Smooth muscle cell (in vitro differentiated cells): Measurements from ENCODE around the gene F12. TPM values are rescaled to one million over a fixed set of nuclear protein-coding genes. Genes with fewer than 3 reads are reported as not detected.

ENCODE experiments used
- DNase-seq: peaks from one replicate; lab custom pipeline; 2025; ENCODE audit not compliant: unreplicated experiment; lab: John Stamatoyannopoulos, UW
- H2AFZ ChIP-seq: fragments of 200-600 bp; sonication (generic); 2 replicates; pipeline ENCODE4 v1.6.0; 2016; ENCODE audit warnings: antibody characterized with exemption, low read depth, mild to moderate bottlenecking
- H3F3A ChIP-seq: fragments of 200-600 bp; sonication (generic); 2 replicates; pipeline ENCODE4 v1.6.0; 2017; ENCODE audit warnings: antibody characterized with exemption, low read depth
- H3K27ac ChIP-seq: fragments of 200-600 bp; sonication (generic); 2 replicates; pipeline ENCODE4 v1.5.1; 2016; ENCODE audit warnings: low read depth, mild to moderate bottlenecking
- H3K27me3 ChIP-seq: fragments of 200-600 bp; sonication (generic); 2 replicates; pipeline ENCODE4 v1.6.1; 2016; ENCODE audit warnings: low read depth, mild to moderate bottlenecking
- H3K36me3 ChIP-seq: fragments of 200-600 bp; sonication (generic); 2 replicates; pipeline ENCODE4 v1.5.1; 2016; ENCODE audit warnings: low read depth
- H3K4me1 ChIP-seq: fragments of 200-600 bp; sonication (generic); 2 replicates; pipeline ENCODE4 v1.5.1; 2016; ENCODE audit warnings: low read depth
- H3K4me2 ChIP-seq: fragments of 200-600 bp; sonication (generic); 2 replicates; pipeline ENCODE4 v1.6.0; 2016; ENCODE audit warnings: mild to moderate bottlenecking
- H3K4me3 ChIP-seq: fragments of 200-600 bp; sonication (generic); 2 replicates; pipeline ENCODE4 v1.5.1; 2016; ENCODE audit warnings: mild to moderate bottlenecking
- H3K79me2 ChIP-seq: fragments of 200-600 bp; sonication (generic); 2 replicates; pipeline ENCODE4 v1.6.0; 2016; ENCODE audit warnings: low read depth, mild to moderate bottlenecking
- H3K9ac ChIP-seq: fragments of 200-600 bp; sonication (generic); 2 replicates; pipeline ENCODE4 v1.6.0; 2016; ENCODE audit warnings: low read depth
- H3K9me3 ChIP-seq: fragments of 200-600 bp; sonication (generic); replicated peaks from 2 replicates; pipeline ENCODE4 v1.5.1; 2016; ENCODE audit warnings: low read depth
- H4K20me1 ChIP-seq: fragments of 200-600 bp; sonication (generic); 2 replicates; pipeline ENCODE4 v1.6.0; 2016; ENCODE audit warnings: low read depth
- WGBS: methylation state at CpG from one replicate; pipeline ENCODE4 v1.1.7; 2016; ENCODE audit warnings: low lambda C conversion rate; 5-methylcytosine and 5-hydroxymethylcytosine counted together
- polyA plus RNA-seq: library from polyadenylated mRNA; unstranded; fragments of >200 nt; fragmentation: Nextera tagmentation; extraction: Ambion mirVana; gene quantifications from 2 replicates; pipeline ENCODE4 v1.2.1, GENCODE V29; 2016
- total RNA-seq: library from RNA; depleted of rRNA; stranded (reverse); fragments of >200 nt; gene quantifications from 2 replicates; pipeline ENCODE4 v1.2.3, GENCODE V29; 2014
- TF ChIP-seq, protein P1 (sequence below): fragments of 200-600 bp; sonication (generic); IDR thresholded peaks from 2 replicates; pipeline ENCODE4 v1.5.1; 2017; ENCODE audit warnings: borderline replicate concordance, mild to moderate bottlenecking, antibody characterized with exemption; ENCODE audit not compliant: insufficient read depth, poor library complexity, severe bottlenecking

F12 gene
- total and polyA plus RNA-seq, 2 experiments from 2014 or later, result 3.6 to 15.0 TPM

DNA sequence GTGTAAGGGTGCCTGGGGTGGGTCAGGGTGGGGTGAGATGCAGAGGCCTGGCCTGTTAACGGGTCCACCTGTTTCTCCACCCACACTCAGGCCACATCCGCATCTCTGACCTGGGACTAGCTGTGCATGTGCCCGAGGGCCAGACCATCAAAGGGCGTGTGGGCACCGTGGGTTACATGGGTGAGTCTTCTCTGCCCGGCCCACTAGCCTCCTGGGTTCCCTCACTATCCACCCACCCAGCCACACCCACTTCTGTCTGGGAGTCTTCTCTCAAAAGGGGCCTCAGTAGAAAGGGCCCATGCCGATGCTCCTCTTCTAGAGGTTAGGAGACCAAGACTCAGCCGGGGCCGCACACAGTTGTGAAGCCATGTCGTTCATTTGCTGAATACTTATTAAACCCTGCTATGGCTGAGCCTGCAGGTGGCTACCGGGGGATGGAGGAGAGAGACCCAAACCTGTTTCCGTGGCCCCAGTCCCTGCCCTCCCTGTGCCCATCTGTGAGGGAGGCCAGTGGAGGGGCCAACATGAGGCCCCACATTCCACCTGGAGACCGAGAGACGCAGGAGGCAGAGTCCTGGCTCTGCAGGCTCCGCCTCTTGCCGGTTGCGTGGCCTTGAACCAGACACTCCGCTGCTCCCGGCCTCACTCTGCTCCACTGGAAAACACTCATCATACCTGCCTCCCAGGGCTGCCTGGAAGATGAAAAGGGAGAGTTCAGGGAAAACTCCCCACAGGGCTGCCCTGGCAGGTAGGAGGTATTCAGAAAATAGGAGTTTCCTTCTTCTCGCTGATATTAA is 25.8 kb upstream of the F12 start:
- TF ChIP-seq, protein P1, sequence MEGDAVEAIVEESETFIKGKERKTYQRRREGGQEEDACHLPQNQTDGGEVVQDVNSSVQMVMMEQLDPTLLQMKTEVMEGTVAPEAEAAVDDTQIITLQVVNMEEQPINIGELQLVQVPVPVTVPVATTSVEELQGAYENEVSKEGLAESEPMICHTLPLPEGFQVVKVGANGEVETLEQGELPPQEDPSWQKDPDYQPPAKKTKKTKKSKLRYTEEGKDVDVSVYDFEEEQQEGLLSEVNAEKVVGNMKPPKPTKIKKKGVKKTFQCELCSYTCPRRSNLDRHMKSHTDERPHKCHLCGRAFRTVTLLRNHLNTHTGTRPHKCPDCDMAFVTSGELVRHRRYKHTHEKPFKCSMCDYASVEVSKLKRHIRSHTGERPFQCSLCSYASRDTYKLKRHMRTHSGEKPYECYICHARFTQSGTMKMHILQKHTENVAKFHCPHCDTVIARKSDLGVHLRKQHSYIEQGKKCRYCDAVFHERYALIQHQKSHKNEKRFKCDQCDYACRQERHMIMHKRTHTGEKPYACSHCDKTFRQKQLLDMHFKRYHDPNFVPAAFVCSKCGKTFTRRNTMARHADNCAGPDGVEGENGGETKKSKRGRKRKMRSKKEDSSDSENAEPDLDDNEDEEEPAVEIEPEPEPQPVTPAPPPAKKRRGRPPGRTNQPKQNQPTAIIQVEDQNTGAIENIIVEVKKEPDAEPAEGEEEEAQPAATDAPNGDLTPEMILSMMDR, result no peak
- WGBS, result 96% methylated on average over 20 of the region's 20 CpGs
- Histone ChIP-seq H3K9ac (no peak overlapping the region), H3K79me2 (no peaks in the 10 kb centered on the region), H2AFZ (no peak overlapping the region), H3K4me1 (no peaks in the 10 kb centered on the region), H4K20me1 (no peaks in the 10 kb centered on the region), H3F3A (no peaks in the 10 kb centered on the region), H3K4me3 (no peak overlapping the region), H3K9me3 (no peaks in the 10 kb centered on the region), H3K36me3 (no peaks in the 10 kb centered on the region), H3K4me2 (no peak overlapping the region), H3K27ac (no peak overlapping the region), H3K27me3 (no peaks in the 10 kb centered on the region)
- DNase-seq, result no peak

GRCh38 chr5:177434437-177434836 is 25.1 kb upstream of the F12 start:
- Histone ChIP-seq H3K4me1 (no peaks in the 10 kb centered on the region), H3K9ac (no peak overlapping the region), H3K4me2 (no peak overlapping the region), H3K9me3 (no peaks in the 10 kb centered on the region), H3K27ac (no peak overlapping the region), H3K36me3 (no peaks in the 10 kb centered on the region), H4K20me1 (peaks cover 4% of the 10 kb centered on the region), H2AFZ (no peak overlapping the region), H3F3A (no peaks in the 10 kb centered on the region), H3K4me3 (no peak overlapping the region), H3K79me2 (no peaks in the 10 kb centered on the region), H3K27me3 (no peaks in the 10 kb centered on the region)
- WGBS, result 98% methylated on average over 8 of the region's 8 CpGs
- DNase-seq, result no peak
- TF ChIP-seq, protein P1, result no peak

GRCh38 chr5:177433658-177434217 is 24.4 kb upstream of the F12 start:
- no peak overlapping the region for H3K4me2 ChIP-seq
- H3K27me3 ChIP-seq, result no peaks in the 10 kb centered on the region
- H3K4me3 ChIP-seq, result no peak overlapping the region
- no peak overlapping the region for H3K27ac ChIP-seq
- no peaks in the 10 kb centered on the region for H3K9me3 ChIP-seq
- no peak overlapping the region for H3K9ac ChIP-seq
- peaks cover 11% of the 10 kb centered on the region for H4K20me1 ChIP-seq
- no peak for DNase-seq
- no peak overlapping the region for H2AFZ ChIP-seq
- TF ChIP-seq, protein P1, result no peak
- no peaks in the 10 kb centered on the region for H3F3A ChIP-seq
- H3K36me3 ChIP-seq, result no peaks in the 10 kb centered on the region
- no peaks in the 10 kb centered on the region for H3K4me1 ChIP-seq
- H3K79me2 ChIP-seq, result peaks cover under 1% of the 10 kb centered on the region
- WGBS, result 98% methylated on average over 28 of the region's 29 CpGs
